Caco-2 (cell line): ENCODE data around the gene OVOL2. TPM values are rescaled to one million over a fixed set of nuclear protein-coding genes. Genes with fewer than 3 reads are reported as not detected.

Experiments
- BruUV-seq: library from RNA; stranded (reverse); fragments of 400-500 nt; replicated peaks from 2 replicates; lab custom pipeline; 2021; lab: Mats Ljungman, UMichigan
- CTCF ChIA-PET: fragments of 300-600 bp; sonication (Branson Sonifier 250); formaldehyde crosslinking; loops from one replicate; lab custom pipeline; 2022; ENCODE audit warnings: antibody characterized with exemption; lab: Charles Lee
- POLR2A ChIA-PET: fragments of 300-600 bp; sonication (Branson Sonifier 250); formaldehyde crosslinking; loops from one replicate; lab custom pipeline; 2022; ENCODE audit warnings: antibody characterized with exemption; lab: Charles Lee
- DNase-seq, 2 experiments: peaks; one replicate each; pipeline versions ENCODE4 v3.0.0 to v3.0.0-alpha.2; 2020 to 2022
- H3K27me3 ChIP-seq: replicated peaks from 2 replicates; pipeline ENCODE4 v1.6.0; 2011; ENCODE audit warnings: low read length; ENCODE audit not compliant: control insufficient read depth, insufficient read depth
- H3K36me3 ChIP-seq: 2 replicates; pipeline ENCODE4 v1.5.1; 2011; ENCODE audit warnings: low read length; ENCODE audit not compliant: control insufficient read depth, insufficient read depth
- H3K4me1 ChIP-seq: fragments of 250-450 bp; sonication (Bioruptor Pico); 2 replicates; pipeline ENCODE4 v1.5.1; 2020; ENCODE audit warnings: mild to moderate bottlenecking
- H3K4me3 ChIP-seq: 2 replicates; pipeline ENCODE4 v1.5.1; 2011; ENCODE audit warnings: low read depth, mild to moderate bottlenecking, control low read depth, low read length
- H3K9me3 ChIP-seq: fragments of 250-450 bp; sonication (Bioruptor Pico); 2 replicates; pipeline ENCODE4 v1.5.1; 2020; ENCODE audit warnings: mild to moderate bottlenecking, moderate library complexity
- H3K27ac Mint-ChIP-seq: one replicate; pipeline ENCODE4 v1.8.0; 2022; ENCODE audit warnings: mixed read lengths; ENCODE audit not compliant: unreplicated experiment
- H3K27me3 Mint-ChIP-seq: one replicate; pipeline ENCODE4 v1.8.0; 2022; ENCODE audit warnings: mixed read lengths; ENCODE audit not compliant: insufficient read depth, unreplicated experiment
- H3K36me3 Mint-ChIP-seq: one replicate; pipeline ENCODE4 v1.8.0; 2022; ENCODE audit warnings: mild to moderate bottlenecking, mixed read lengths; ENCODE audit not compliant: insufficient read depth, unreplicated experiment
- H3K4me1 Mint-ChIP-seq: one replicate; pipeline ENCODE4 v1.8.0; 2022; ENCODE audit warnings: low read depth, mixed read lengths; ENCODE audit not compliant: unreplicated experiment
- H3K4me3 Mint-ChIP-seq: one replicate; pipeline ENCODE4 v1.8.0; 2022; ENCODE audit warnings: mild to moderate bottlenecking, moderate library complexity, mixed read lengths; ENCODE audit not compliant: unreplicated experiment
- H3K9me3 Mint-ChIP-seq: one replicate; pipeline ENCODE4 v1.8.0; 2022; ENCODE audit warnings: mixed read lengths; ENCODE audit not compliant: unreplicated experiment
- intact Hi-C: fragments of 100-400 bp; cut with micrococcal nuclease; formaldehyde crosslinking; loops from one replicate; pipeline ENCODE4 v1.10.0; 2022; ENCODE audit not compliant: unreplicated experiment
- total RNA-seq: library from RNA; stranded (reverse); gene quantifications from 2 replicates; pipeline ENCODE4 v1.2.3, GENCODE V29; 2022
- TF ChIP-seq, protein P1 (sequence below), 2 experiments: fragments of 200-600 bp in 1 of 2; IDR thresholded peaks; 1 replicate in 1 of 2; 2 replicates in 1 of 2; pipeline versions ENCODE4 v1.5.1 to v1.8.0; 2011 to 2022; ENCODE audit warnings: antibody characterized with exemption in 1 of 2, control low read depth in 1 of 2, inconsistent platforms in 1 of 2, low read depth in 1 of 2, low read length in 1 of 2, mild to moderate bottlenecking in 1 of 2, moderate library complexity in 1 of 2; ENCODE audit not compliant: insufficient read depth in 1 of 2, severe bottlenecking in 1 of 2, unreplicated experiment in 1 of 2

Gene OVOL2
- total RNA-seq, 1 experiment from 2014 or later: 8.8 TPM

DNA sequence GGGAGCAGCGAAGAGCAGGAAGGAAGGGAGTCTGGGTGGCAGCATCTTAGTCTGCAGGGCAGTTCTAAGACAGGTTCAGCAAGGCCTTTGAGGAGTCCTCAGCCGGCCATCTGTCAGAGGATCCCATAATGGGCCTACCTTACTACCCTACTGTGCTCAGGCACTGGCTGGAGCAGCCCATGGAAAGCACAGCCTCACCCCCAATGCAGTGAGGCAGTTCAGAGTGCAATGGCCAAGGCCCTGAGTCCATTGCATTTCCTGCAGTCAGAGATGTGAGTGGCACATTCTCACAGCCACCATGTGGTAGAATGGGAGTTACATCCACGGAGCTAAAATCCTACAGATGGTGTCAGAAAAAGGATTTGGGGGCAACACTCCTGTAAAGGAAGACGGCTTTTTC lies 19.4 kb upstream of the OVOL2 start:
- Mint-ChIP-seq H3K9me3 (no peaks in the 10 kb centered on the region), H3K27ac (peak overlapping the region; percentile 25), H3K4me3 (no peak overlapping the region), H3K27me3 (no peaks in the 10 kb centered on the region), H3K4me1 (peaks cover 20% of the 10 kb centered on the region), H3K36me3 (no peaks in the 10 kb centered on the region)
- H3K9me3 ChIP-seq: no peaks in the 10 kb centered on the region
- ChIA-PET POLR2A (no interaction called here), CTCF (no interaction called here)
- no peaks in the 10 kb centered on the region for H3K27me3 ChIP-seq
- intact Hi-C loops: no loop called here
- no TSS peak for BruUV-seq
- peaks cover 17% of the 10 kb centered on the region for H3K4me1 ChIP-seq
- no peak for DNase-seq
- TF ChIP-seq, protein P1, sequence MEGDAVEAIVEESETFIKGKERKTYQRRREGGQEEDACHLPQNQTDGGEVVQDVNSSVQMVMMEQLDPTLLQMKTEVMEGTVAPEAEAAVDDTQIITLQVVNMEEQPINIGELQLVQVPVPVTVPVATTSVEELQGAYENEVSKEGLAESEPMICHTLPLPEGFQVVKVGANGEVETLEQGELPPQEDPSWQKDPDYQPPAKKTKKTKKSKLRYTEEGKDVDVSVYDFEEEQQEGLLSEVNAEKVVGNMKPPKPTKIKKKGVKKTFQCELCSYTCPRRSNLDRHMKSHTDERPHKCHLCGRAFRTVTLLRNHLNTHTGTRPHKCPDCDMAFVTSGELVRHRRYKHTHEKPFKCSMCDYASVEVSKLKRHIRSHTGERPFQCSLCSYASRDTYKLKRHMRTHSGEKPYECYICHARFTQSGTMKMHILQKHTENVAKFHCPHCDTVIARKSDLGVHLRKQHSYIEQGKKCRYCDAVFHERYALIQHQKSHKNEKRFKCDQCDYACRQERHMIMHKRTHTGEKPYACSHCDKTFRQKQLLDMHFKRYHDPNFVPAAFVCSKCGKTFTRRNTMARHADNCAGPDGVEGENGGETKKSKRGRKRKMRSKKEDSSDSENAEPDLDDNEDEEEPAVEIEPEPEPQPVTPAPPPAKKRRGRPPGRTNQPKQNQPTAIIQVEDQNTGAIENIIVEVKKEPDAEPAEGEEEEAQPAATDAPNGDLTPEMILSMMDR (IDR thresholded peaks at IDR 0.05; ENCODE audit: insufficient read depth in 1 of 2, low read depth in 1 of 2, low read length in 1 of 2, severe bottlenecking in 1 of 2, unreplicated experiment in 1 of 2): no peak
- no peak overlapping the region for H3K4me3 ChIP-seq
- no peaks in the 10 kb centered on the region for H3K36me3 ChIP-seq

DNA sequence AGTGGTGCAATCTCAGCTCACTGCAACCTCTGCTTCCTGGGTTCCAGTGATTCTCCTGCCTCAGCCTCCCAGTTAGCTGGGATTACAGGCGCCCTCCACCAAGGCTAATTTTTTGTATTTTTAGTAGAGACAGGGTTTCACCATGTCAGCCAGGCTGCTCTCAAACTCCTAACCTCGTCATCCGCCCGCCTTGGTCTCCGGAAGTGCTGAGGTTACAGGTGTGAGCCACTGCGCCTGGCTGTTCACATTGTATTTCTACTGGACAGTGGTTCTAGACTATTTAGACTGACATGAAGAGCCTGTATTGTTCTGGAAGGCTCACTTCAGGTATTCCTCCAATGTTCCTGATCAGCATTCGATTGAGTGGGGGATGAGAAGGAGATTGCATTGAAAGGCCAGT lies 14.8 kb upstream of the OVOL2 start:
- no peak overlapping the region for H3K4me3 ChIP-seq
- Mint-ChIP-seq H3K27me3 (no peaks in the 10 kb centered on the region), H3K27ac (no peak overlapping the region), H3K36me3 (no peaks in the 10 kb centered on the region), H3K9me3 (no peaks in the 10 kb centered on the region), H3K4me1 (peaks cover 8% of the 10 kb centered on the region), H3K4me3 (no peak overlapping the region)
- no peak for DNase-seq
- TF ChIP-seq, protein P1 (IDR thresholded peaks at IDR 0.05; ENCODE audit: insufficient read depth in 1 of 2, low read depth in 1 of 2, low read length in 1 of 2, severe bottlenecking in 1 of 2, unreplicated experiment in 1 of 2): no peak
- H3K4me1 ChIP-seq: peaks cover 9% of the 10 kb centered on the region
- intact Hi-C loops: no loop called here
- BruUV-seq: no TSS peak
- POLR2A ChIA-PET: no interaction called here
- no peaks in the 10 kb centered on the region for H3K36me3 ChIP-seq
- no peaks in the 10 kb centered on the region for H3K27me3 ChIP-seq
- H3K9me3 ChIP-seq: no peaks in the 10 kb centered on the region
- CTCF ChIA-PET: no interaction called here

DNA sequence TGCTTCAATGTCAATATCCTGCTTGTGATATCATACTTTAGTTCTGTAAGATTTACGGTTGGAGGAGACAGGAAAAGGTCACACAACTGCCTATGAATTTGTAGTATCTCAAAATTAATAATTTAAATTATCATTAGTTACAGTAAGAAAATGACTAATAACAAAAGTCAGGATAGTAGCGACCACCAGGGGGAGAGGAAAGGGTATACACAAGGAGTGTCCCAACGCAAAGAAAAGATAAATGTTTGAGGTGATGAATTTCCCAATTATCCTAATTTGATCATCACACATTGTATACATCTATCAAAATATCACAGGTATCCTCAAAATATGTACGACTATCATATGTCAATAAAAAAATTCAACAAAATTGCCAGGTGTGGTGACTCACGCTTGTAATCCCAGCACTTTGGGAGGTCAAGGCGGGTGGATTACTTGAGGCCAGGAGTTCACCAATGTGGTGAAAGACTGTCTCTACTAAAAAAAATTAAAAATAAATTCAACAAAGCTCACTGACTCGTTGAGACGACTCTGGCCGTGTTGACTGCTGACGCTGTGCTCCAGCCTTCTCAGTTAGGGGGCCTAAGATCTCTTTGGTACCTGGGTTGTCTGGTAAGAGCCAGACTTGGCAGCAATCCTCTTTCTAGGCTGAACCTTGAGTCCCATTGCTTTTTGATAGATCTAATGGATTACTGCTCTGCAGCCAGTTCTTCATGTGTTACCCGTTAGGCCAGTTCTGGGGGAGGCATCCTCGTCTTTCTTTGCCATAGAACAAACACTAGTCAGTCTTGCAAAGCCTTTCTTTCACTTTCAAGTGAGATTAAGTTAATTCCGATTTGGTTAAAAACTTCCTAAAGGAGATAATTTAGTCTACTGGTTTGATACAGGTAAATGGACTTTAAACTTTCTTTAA lies 9.0 kb upstream of the OVOL2 start:
- intact Hi-C loops: no loop called here
- CTCF ChIA-PET: no interaction called here

More for the DNA sequence above, 9.0 kb upstream of the OVOL2 start:
- TF ChIP-seq, protein P1 (IDR thresholded peaks at IDR 0.05; ENCODE audit: insufficient read depth in 1 of 2, low read depth in 1 of 2, low read length in 1 of 2, severe bottlenecking in 1 of 2, unreplicated experiment in 1 of 2): peak; percentile 29 to 42
- Mint-ChIP-seq H3K4me3 (no peak overlapping the region), H3K4me1 (no peaks in the 10 kb centered on the region), H3K27me3 (no peaks in the 10 kb centered on the region), H3K36me3 (no peaks in the 10 kb centered on the region), H3K27ac (no peak overlapping the region), H3K9me3 (no peaks in the 10 kb centered on the region)
- H3K27me3 ChIP-seq: no peaks in the 10 kb centered on the region
- POLR2A ChIA-PET: no interaction called here
- peaks cover 6% of the 10 kb centered on the region; the same call in 1 of the 2 replicates for H3K4me1 ChIP-seq
- no peak overlapping the region for H3K4me3 ChIP-seq
- no peaks in the 10 kb centered on the region for H3K36me3 ChIP-seq
- H3K9me3 ChIP-seq: no peaks in the 10 kb centered on the region
- no TSS peak for BruUV-seq
- peak in 1 of 2 experiments; percentile 43 for DNase-seq
